NCI-H1694 treated with DMSO at 0.1 percent for 48 hours (cell line): ENCODE results near the gene DUS3L.

ENCODE experiments used
- DNase-seq: peaks from one replicate; lab custom pipeline; 2025; lab: John Stamatoyannopoulos, UW

Gene DUS3L

DNA sequence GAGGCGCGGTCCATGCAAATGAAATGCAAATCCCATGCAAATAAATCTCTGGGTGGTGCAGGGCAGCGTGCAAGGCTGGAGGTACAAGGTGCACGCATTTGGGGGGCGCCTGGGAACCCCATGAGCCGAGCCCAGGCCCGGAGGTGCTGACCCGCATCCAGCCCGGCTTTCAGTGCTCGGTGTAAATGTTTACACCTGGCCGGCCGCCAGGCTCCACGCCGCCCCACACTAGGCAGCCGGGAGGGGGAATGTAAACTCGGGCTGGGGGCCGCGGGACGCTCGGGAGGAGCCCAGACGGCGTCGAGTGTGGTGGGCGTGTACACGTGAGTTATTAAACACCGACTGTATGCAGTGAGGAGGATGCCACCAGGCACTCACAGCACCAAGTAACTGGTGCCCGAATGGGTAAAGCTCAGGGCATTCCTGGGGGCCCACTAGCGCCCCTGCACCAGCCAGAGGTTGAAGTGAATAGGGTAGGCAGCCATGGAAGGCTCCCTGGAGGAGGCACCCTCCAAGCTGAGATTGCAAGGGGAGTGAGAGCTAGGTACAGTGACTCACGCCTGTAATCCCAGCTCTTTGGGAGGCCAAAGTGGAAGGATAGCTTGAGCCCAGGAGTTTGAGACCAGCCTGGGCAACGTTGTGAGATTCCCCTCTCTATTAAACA is 31.4 kb upstream of the DUS3L start:
- no peak for DNase-seq

DNA sequence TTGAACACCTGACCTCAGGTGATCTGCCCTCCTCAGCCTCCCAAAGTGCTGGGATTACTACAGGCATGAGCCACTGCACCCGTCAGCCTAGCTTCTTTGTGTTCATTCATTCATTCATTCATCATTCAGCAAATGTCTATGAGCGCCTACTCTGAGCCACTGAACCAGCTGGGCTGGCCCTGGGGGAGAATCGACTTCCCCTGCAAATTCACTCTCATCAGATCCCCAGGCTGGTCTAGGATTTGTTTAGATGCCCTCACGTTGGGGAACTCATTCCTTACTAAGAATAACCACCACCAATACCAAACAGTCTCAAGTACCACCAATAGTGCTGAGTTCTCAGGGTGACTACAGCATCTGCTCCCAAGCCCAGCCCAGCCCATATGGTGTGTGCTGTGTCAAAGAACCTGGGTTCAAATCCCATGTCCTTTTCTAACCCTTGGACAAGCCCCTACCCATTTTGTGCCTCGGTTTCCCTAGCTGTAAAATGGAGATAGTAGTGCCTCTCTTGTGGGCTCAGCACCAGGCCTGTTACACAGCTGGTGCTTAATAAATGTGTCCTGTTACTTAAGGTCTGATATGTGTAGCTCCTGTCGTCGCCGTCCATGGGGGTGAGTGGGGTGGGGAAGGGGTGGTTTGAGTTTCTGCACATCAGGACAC is 30.7 kb upstream of the DUS3L start:
- DNase-seq, result no peak

DNA sequence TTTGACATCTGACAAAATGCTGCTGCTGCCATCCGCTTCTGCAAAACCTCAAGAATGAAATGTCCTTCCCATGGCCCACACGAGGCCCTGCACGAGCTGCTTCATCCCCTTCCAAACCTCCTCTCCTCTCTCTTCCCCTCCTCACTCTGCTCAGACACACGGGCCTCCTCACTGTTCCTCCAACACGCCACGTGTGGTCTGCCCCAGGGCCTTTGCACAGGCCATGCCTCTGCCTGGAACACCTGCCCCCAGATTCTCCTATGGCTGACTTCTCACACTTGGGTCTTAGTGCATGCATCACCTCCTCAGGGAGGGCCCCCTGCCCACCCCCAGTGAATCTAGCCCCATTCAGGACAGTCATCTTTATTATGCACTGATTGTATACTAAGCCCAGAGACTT is 29.8 kb upstream of the DUS3L start:
- DNase-seq, result no peak

DNA sequence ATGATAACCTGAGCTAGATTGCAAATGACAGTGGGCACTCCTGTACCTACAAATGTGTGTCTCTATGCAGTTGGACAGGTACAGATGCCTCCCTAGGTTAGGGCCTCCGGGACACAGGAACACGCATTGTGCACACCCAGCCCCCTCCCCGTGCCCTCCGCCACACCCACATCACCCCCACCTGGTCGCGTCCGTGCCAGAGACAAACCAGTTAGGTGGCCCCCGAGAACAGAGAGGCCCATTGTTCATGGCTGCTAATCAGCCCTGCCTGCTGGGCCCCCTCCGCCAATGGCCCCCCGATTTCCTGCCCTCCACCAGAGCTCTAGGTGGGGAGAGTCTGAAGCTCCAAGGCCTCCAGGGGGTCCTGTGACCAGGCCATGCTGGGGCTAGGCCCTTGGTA is 27.6 kb upstream of the DUS3L start:
- DNase-seq, result no peak

DNA sequence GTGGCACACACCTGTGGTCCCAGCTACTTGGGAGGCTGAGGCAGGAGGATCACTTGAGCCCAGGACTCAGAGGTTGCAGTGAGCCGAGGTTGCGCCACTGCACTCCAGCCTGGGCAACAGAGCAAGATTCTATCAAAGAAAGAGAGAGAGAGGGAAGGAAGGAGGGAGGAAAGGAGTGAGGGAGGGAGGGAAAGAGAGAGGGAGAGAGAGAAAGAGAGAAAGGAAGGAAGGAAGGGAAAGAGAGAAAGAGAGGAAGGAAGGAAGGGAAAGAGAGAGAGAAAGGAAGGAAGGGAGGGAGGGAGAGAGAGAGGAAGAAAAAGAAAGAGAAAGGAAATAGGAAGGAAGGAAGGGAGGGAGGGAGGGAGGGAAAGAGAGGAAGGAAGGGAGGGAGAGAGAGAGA is 26.3 kb upstream of the DUS3L start:
- DNase-seq, result no peak

DNA sequence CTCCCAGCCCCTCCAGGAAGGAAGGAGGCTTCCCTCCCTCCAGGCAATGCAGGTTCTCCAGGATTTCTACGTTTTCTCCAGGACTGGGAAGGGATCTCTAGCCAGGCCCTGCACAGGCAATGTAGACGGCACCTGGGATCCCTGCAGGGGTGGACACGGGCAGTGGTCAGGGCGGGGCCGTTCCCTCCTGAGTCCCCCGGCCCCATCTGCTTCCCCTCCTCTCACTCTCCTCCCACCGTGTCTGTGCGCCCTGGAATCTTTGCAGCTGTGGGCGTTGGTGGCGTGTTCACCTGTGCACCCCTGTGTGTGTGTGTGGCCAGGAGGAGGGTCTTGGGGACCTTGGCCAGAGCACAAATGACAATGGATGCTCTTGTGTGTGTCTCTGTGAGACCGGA is 23.9 kb upstream of the DUS3L start:
- DNase-seq, result no peak

DNA sequence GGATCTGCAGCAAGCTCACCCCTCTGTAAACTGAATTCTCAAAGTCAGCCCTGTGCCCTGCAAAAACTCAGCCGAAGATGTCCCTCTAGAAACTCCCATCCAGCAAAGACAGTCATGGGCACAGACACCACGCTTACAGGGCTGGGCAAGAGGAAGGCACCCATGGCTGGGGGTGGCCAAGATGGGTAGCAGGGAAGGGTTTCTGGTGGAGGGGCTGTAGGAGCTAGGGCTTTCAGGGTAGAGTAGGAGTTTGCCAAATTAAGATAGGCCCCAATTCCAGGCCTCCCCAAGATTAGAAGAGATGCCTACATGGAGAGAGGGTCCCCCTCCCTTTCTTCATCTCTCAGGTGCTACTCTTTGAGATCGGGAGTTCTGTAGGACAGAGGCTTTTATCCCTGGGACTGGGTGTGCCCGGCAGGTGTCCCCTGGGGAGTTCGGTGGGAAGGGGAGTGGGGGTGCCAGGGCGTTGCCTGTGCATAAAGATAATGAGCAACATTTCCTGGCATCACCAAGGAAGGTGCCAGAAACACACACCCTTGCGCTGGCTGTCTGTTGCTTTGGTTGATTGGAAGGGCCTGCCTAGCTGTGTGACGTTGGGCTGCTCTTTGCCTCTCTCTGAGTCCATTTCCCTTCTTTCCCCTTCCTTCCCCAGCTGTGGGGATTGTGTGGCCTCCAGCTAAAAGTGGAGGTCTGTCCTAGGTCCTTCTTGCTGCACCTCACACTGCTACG is 23.3 kb upstream of the DUS3L start:
- DNase-seq, result no peak

DNA sequence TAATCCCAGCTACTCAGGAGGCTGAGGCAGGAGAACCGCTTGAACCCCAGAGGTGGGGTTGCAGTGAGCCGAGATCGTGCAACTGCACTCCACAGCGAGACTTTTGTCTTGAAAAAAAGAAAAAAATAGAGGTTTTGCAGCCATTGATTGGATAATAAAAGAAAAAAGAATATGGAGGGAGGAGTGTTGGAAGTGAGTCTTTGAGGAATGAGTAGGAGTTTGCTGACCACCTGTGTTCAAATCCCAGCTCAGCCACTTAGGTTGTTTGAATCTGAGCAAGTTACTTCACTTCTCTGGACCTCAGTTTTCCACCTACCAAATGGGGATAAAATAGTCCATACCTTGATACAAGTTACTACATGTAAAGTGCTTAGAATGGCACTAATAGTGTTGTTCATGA is 20.2 kb upstream of the DUS3L start:
- DNase-seq, result no peak

DNA sequence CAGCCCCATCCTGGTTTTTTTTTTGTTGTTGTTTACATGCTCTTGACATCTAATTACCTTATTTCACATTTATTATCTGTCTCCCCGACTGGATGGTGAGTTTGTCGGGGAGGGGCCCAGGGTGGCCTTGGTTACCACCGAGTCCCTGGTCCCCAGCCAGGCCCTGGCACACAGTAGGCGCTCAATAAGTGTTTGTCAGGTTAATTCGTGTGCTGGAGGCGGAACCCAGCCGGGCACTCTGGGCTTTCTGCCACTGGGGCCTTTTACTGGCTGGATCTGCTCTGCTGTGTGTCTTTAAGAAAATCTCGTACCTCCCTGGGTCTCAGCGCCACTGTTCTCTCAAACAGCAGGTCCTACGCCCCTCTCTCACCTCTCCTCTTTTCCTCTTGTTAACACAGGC is 18.5 kb upstream of the DUS3L start:
- no peak for DNase-seq

DNA sequence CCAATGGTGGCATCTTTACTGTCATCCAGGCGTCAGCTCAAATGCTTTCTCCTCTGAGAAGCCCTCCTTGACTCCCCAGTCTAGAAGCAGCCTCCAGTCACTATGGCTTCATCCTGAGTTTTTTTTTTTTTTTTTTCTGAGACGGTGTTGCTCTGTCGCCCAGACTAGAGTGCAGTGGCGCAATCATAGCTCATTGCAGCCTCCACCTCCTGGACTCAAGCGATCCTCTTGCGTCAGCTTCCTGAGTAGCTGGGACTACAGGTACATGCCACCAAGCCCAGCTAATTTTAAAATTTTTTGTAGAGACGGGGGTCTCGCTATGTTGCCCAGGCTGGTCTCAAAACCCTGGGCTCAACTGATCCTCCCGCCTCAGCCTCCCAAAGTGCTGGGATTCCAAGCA is 18.1 kb upstream of the DUS3L start:
- DNase-seq, result no peak

DNA sequence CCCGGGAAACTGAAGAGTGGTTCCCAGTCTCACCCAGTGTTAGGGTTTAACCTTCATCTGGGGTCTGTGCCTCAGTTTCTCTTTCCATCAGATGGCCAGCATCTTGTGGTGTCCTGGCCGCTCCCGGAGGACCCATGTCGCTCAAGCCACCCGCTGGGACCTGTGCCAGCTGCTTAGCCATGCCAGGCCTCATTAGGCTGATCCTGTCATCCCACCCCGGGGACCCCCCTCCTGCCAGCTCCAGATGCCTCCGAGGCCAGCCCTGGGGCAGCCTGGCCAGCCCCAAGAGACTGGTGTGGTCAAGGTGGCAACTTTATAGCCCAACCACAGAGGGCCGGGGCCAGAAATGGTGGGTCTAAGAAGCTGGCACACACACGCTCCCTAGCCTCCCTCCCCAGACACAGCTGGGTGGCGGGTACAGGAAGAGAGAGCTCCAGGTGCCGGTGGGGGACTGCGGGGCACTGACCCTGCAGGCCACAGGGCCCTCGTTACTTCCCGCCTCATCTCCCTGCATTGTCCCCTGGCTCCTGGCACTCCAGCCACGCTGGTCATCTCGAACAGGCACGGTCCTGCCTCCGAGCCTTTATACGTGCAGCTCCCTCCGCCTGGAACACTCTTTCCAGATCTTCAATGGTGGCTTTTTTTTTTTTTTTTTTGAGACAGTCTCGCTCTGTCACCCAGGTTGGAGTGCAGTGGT is 17.3 kb upstream of the DUS3L start:
- no peak for DNase-seq

DNA sequence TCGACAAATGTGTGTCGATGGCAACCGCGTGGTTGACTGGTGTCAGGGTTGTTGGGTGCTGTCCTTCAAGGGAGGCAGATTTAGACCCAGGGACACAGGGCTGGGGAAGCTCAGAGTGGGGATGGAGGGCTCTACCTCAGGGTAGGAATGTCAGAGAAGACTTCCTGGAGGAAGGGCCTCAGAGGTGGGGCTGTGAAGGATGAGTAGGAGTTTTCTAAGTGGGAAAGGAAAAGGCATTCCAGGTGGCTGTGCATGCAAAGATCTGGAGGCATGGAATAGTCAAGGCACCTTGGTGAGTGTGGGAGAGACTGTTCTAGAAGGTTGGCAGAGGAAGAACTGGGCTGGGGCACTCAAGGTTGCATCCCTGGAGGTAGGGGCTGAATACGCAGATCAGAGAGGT is 15.9 kb upstream of the DUS3L start:
- DNase-seq, result no peak

DNA sequence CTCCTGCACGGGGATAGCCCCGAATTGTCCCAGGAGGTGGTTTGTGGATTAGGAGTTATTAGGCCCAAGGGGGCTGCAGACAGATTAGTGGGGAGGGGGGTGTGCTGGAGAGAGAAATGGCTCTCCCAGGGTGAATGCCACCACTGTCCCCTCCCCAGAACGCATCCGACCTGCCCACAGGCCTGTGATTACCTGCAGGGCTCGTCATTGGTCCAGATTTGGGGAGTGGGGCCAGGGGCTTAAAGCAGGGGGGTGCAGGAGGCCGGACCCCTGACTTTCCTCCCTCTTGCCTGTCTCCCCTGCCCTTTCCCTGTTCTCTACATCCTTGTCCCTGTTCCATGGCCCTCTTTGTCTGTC is 15.1 kb upstream of the DUS3L start:
- DNase-seq, result no peak

DNA sequence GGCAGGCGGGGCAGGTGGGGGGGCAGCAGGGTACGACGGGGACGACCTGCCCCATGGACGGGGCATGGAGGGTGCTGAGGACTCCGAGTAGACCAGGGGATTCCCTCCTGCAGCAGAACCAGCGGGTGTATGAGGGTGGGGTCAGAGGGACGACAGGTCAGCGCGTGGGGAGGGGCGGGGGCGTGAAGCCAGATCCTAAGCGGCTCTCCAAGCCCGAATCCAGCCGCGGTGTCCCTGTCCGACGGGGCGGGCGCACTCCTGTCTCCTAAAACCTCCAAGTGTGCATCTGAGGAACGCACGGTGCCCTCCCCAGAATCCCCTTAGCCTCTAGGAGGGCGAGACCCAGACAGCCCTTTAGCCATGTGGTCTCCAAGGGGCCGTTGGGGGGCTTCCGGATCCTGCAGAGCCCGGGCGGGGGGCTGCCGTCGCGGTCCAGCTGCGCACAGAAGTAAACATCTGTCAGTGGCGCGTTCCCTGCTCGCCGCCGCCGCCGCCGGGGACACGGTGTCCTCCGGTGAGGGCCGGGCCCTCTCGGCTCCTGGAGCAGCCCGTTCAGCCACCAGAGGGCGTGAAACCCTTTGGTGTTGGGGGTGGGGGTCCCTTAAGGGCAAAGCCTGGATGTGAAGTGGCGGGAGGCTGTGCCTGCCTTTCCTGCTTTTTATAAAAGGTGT is 14.6 kb upstream of the DUS3L start:
- peak; percentile 34 for DNase-seq

DNA sequence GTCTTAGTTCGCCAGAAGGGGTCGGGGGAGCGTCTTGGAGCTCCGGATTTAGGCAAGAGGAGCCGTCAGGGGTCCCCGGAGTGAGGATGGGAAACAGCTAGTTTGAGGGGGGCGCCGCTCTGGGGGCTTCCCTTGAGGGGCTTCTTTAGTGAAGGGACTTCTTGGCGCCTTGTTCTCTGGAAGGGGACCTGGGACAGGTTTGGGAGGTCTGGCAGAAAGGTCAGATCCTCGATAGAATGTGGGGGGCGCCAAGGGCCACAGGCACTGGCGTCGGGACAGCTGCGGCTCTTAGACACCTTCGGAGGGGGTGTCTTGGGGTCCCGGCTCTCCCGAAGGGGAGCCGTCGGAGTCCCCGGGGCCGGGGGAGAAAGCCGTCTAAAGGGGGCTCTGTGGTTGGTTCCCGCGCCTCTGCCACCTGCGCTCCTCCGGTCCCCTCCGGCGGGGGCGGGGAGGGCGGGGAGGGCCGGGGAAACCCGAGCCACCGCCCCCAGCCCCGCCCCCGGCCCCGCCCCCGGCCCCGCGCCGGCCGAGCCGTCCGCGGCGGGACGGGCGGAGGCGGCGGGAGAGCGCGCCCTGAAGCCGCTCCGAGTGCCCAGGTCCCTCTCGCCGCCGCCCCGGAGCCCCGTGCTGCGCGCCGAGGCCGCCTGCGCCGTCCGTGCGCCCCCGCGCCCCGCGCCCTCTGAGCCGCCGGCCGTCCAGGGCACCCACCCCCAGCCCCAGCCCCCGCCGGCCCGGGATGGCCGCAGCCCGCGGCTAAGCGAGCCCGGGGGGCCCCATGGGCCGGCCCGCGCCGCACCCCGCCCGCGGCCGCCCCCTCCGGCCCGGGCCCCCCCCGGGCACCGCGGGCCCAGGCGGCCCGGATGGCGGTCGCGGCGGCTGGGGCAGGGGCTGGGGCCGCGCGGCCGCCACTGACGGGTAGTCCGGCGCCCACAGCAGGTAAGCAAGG is 13.8 kb upstream of the DUS3L start, which contains the start of gene NRTN:
TSS of gene NRTN (plus strand) at position 552 of the 946 bp plus-strand sequence. CDS start 19,099 bp downstream, outside the sequence.
- DNase-seq, result no peak

DNA sequence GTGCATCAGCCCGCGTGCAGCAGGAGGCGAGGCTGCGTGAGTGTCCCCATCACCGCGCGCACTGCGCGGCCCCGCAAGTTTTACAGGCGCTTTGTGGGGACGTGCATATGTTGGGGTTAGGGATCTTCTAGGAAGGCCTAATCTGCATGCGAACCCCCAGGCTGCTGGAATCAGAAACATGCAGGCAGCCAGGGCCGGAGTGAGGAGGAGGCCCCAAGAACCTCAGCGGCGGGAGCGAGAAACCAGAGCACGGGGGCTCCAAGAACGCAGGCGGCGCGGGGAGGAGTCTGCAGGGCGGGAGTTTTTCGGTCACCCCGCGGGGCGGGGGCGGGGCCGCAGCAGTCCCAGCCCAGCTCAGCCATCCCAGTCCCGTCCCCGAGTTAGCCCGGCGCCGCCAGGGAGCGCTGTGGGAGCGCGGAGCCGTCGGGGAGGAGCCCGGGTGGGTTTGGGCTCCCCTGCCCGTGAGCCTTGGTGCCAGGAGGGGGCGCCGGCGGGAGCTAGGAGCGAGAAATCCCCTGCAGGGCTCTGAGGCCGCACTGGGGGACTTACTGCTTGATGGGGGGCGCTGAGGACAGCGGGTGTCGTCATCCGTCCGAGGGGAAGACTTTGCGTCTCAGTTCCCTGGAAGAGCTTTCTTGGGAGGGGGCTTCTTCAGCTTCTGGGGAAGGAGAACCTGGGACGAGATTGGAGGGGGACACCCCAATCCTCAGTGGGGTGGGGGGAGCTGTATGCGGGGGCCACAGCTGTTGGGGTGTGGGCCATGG is 13.0 kb upstream of the DUS3L start:
- peak; percentile 79 for DNase-seq

DNA sequence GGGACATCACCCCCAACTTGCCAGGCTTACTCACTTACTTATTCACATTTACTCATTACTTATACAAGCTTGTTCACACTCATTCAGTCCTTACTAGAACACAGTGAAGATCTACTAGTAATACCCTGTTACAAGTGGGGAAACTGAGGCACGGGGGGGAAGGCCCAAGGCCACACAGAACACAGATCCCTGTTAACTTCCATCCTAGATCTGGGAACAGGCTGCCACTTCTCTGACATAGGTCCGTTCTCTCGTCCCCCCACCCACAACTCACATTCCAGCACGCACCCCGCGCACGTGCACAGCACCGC is 12.4 kb upstream of the DUS3L start:
- no peak for DNase-seq

DNA sequence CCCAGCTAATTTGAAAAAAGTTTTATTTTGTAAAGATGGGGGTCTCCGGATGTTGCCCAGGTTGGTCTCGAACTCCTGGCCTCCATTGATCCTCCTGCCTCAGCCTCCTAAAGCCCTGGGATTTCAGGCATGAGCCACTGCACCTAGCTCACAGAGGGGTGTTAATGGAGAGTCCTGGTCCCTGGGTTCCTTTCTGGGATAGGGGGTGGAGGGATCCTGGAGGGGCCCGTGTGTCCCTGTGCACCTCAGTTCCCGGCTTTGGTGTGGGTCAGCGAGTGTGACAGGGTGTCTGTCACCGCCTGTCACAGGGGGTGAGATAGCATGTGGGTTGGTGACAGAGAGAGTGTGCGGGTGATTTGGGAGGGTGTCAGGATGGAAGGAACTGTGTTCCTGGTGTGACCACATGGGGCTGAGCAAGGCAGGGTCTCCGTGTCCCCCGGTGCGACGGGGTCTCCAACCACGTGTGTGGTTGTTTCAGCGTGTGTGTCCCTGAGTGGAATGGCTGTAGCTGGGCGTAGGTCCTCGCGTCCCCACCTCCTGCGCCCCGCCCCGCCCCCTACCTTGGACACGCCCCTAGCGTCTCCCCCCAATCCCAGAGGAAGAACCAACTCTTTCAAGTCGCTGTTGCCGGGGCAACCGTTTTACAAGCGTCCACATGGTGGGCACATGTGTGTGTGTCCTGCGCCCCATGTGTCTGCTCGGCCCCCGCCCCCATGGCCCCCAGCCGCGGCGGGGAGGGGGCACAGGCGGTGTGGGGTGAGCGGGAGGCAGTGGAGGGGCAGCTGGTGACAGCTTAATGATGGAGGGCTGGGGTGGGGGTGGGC is 11.0 kb upstream of the DUS3L start:
- DNase-seq, result no peak
